Neural progenitor cell (in vitro differentiated cells): Measurements from ENCODE around the gene PDCD6IP. TPM values are rescaled to one million over a fixed set of nuclear protein-coding genes. Genes with fewer than 3 reads are reported as not detected.

Experiments
- DNase-seq: peaks from one replicate; pipeline ENCODE4 v3.0.0-alpha.2; 2016; ENCODE audit warnings: low spot score
- H2AFZ ChIP-seq: fragments of 200-600 bp; sonication (generic); replicated peaks from 2 replicates; pipeline ENCODE4 v1.6.1; 2016; ENCODE audit warnings: antibody characterized with exemption
- H3F3A ChIP-seq: fragments of 200-600 bp; sonication (generic); 2 replicates; pipeline ENCODE4 v1.6.1; 2016; ENCODE audit warnings: antibody characterized with exemption, low read depth
- H3K27ac ChIP-seq: fragments of 200-600 bp; sonication (generic); 2 replicates; pipeline ENCODE4 v1.5.1; 2016; ENCODE audit warnings: mild to moderate bottlenecking
- H3K27me3 ChIP-seq: fragments of 200-600 bp; sonication (generic); 2 replicates; pipeline ENCODE4 v1.6.1; 2016; ENCODE audit warnings: mild to moderate bottlenecking, moderate library complexity
- H3K36me3 ChIP-seq: fragments of 200-600 bp; sonication (generic); 2 replicates; pipeline ENCODE4 v1.5.1; 2016
- H3K4me1 ChIP-seq: fragments of 200-600 bp; sonication (generic); 2 replicates; pipeline ENCODE4 v1.6.1; 2016; ENCODE audit warnings: mixed run types
- H3K4me2 ChIP-seq: fragments of 200-600 bp; sonication (generic); 2 replicates; pipeline ENCODE4 v1.6.1; 2016
- H3K4me3 ChIP-seq: fragments of 200-600 bp; sonication (generic); 2 replicates; pipeline ENCODE4 v1.5.1; 2016
- H3K79me2 ChIP-seq: fragments of 200-600 bp; sonication (generic); 2 replicates; pipeline ENCODE4 v1.6.1; 2016; ENCODE audit warnings: low read depth
- H3K9ac ChIP-seq: fragments of 200-600 bp; sonication (generic); 2 replicates; pipeline ENCODE4 v1.6.1; 2016
- H3K9me3 ChIP-seq: fragments of 200-600 bp; sonication (generic); 2 replicates; pipeline ENCODE4 v1.5.1; 2016; ENCODE audit warnings: low read depth
- H4K20me1 ChIP-seq: fragments of 200-600 bp; sonication (generic); 2 replicates; pipeline ENCODE4 v1.6.1; 2016; ENCODE audit warnings: low read depth
- H3K27ac Mint-ChIP-seq: 3 replicates; pipeline ENCODE4 v1.8.0; 2021; ENCODE audit warnings: mixed read lengths
- H3K27me3 Mint-ChIP-seq: 2 replicates; pipeline ENCODE4 v1.8.0; 2022; ENCODE audit warnings: low read depth, mild to moderate bottlenecking, inconsistent platforms, moderate library complexity, mixed read lengths; ENCODE audit not compliant: insufficient read depth
- H3K36me3 Mint-ChIP-seq: 3 replicates; pipeline ENCODE4 v1.8.0; 2021; ENCODE audit warnings: mixed read lengths
- H3K4me1 Mint-ChIP-seq: 3 replicates; pipeline ENCODE4 v1.8.0; 2021; ENCODE audit warnings: mixed read lengths
- H3K4me3 Mint-ChIP-seq: 3 replicates; pipeline ENCODE4 v1.8.0; 2021; ENCODE audit warnings: mild to moderate bottlenecking, moderate library complexity, mixed read lengths
- H3K9me3 Mint-ChIP-seq: 3 replicates; pipeline ENCODE4 v1.8.0; 2020; ENCODE audit warnings: mixed read lengths
- CTCF ChIP-seq: fragments of 200-600 bp; sonication (generic); IDR thresholded peaks from 2 replicates; pipeline ENCODE4 v1.5.1; 2017; ENCODE audit warnings: antibody characterized with exemption, mild to moderate bottlenecking
- EZH2 ChIP-seq: fragments of 200-600 bp; sonication (generic); IDR thresholded peaks from 2 replicates; pipeline ENCODE4 v1.6.1; 2017; ENCODE audit warnings: antibody characterized with exemption, mild to moderate bottlenecking, moderate library complexity
- EZH2phosphoT487 ChIP-seq: fragments of 200-600 bp; sonication (generic); IDR thresholded peaks from 2 replicates; pipeline ENCODE4 v1.6.1; 2017; ENCODE audit warnings: antibody characterized with exemption
- total RNA-seq: library from RNA; depleted of rRNA; stranded (reverse); fragments of >200 nt; gene quantifications from 2 replicates; pipeline ENCODE4 v1.2.3, GENCODE V29; 2015; ENCODE audit warnings: low replicate concordance

Gene PDCD6IP
- total RNA-seq, 1 donor from 2014 or later, result 93.7 TPM

- no peak overlapping the region for H3K27ac ChIP-seq
- TF ChIP-seq EZH2phosphoT487 (no peak), EZH2 (no peak), CTCF (no peak)
- Mint-ChIP-seq H3K27me3 (no peaks in the 10 kb centered on the region), H3K9me3 (no peaks in the 10 kb centered on the region), H3K4me3 (no peak overlapping the region), H3K4me1 (no peaks in the 10 kb centered on the region), H3K36me3 (no peaks in the 10 kb centered on the region), H3K27ac (no peak overlapping the region)
- H3K36me3 ChIP-seq, result no peaks in the 10 kb centered on the region
- H3K27me3 ChIP-seq, result no peaks in the 10 kb centered on the region
- no peak for DNase-seq
- H3K9ac ChIP-seq, result no peak overlapping the region
- H3K79me2 ChIP-seq, result no peaks in the 10 kb centered on the region
- H3K4me3 ChIP-seq, result no peak overlapping the region
- no peaks in the 10 kb centered on the region for H3K9me3 ChIP-seq
- H3K4me2 ChIP-seq, result no peak overlapping the region
- no peaks in the 10 kb centered on the region for H3F3A ChIP-seq
- no peak overlapping the region for H2AFZ ChIP-seq
- H4K20me1 ChIP-seq, result no peaks in the 10 kb centered on the region
- no peaks in the 10 kb centered on the region for H3K4me1 ChIP-seq
Measured at GRCh38 chr3:33874815-33875214, 76.4 kb downstream of the PDCD6IP start.

GRCh38 chr3:33875680-33876079 lies 77.2 kb downstream of the PDCD6IP start:
- no peaks in the 10 kb centered on the region for H3K4me1 Mint-ChIP-seq
- H3K36me3 ChIP-seq, result no peaks in the 10 kb centered on the region
- no peak overlapping the region for H3K27ac Mint-ChIP-seq
- DNase-seq, result no peak
- no peaks in the 10 kb centered on the region for H3K27me3 ChIP-seq
- no peaks in the 10 kb centered on the region for H3K27me3 Mint-ChIP-seq
- no peaks in the 10 kb centered on the region for H3K9me3 ChIP-seq
- H3K4me2 ChIP-seq, result no peak overlapping the region
- no peak overlapping the region for H2AFZ ChIP-seq
- no peaks in the 10 kb centered on the region for H4K20me1 ChIP-seq
- H3K27ac ChIP-seq, result no peak overlapping the region
- H3K36me3 Mint-ChIP-seq, result no peaks in the 10 kb centered on the region
- TF ChIP-seq CTCF, result no peak
- TF ChIP-seq EZH2, result no peak
- TF ChIP-seq EZH2phosphoT487, result no peak
- H3K4me1 ChIP-seq, result no peaks in the 10 kb centered on the region
- no peak overlapping the region for H3K4me3 Mint-ChIP-seq
- no peak overlapping the region for H3K9ac ChIP-seq
- H3K9me3 Mint-ChIP-seq, result no peaks in the 10 kb centered on the region
- H3K4me3 ChIP-seq, result no peak overlapping the region
- H3K79me2 ChIP-seq, result no peaks in the 10 kb centered on the region
- no peaks in the 10 kb centered on the region for H3F3A ChIP-seq

- Histone ChIP-seq H3K27me3 (no peaks in the 10 kb centered on the region), H3K4me3 (no peak overlapping the region), H3K4me2 (no peak overlapping the region), H3K36me3 (no peaks in the 10 kb centered on the region), H3K4me1 (no peaks in the 10 kb centered on the region), H3K9me3 (no peaks in the 10 kb centered on the region), H3K27ac (no peak overlapping the region), H2AFZ (no peak overlapping the region), H3F3A (no peaks in the 10 kb centered on the region), H4K20me1 (no peaks in the 10 kb centered on the region), H3K79me2 (no peaks in the 10 kb centered on the region), H3K9ac (no peak overlapping the region)
- Mint-ChIP-seq H3K27me3 (no peaks in the 10 kb centered on the region), H3K27ac (no peak overlapping the region), H3K4me1 (no peaks in the 10 kb centered on the region), H3K4me3 (no peak overlapping the region), H3K36me3 (no peaks in the 10 kb centered on the region), H3K9me3 (no peaks in the 10 kb centered on the region)
- no peak for DNase-seq
- TF ChIP-seq EZH2, result no peak
- TF ChIP-seq CTCF, result no peak
- TF ChIP-seq EZH2phosphoT487, result no peak
Measured at GRCh38 chr3:33877187-33877586, 78.8 kb downstream of the PDCD6IP start.

- peaks cover 6% of the 10 kb centered on the region for H3K4me1 ChIP-seq
- H3K9ac ChIP-seq, result no peak overlapping the region
- Mint-ChIP-seq H3K27me3 (no peaks in the 10 kb centered on the region), H3K9me3 (no peaks in the 10 kb centered on the region), H3K27ac (no peak overlapping the region), H3K36me3 (no peaks in the 10 kb centered on the region), H3K4me1 (peaks cover 9% of the 10 kb centered on the region), H3K4me3 (no peak overlapping the region)
- no peaks in the 10 kb centered on the region for H3K27me3 ChIP-seq
- H3K4me2 ChIP-seq, result no peak overlapping the region
- H2AFZ ChIP-seq, result no peak overlapping the region
- H3K79me2 ChIP-seq, result no peaks in the 10 kb centered on the region
- TF ChIP-seq EZH2phosphoT487 (no peak), CTCF (no peak), EZH2 (no peak)
- H4K20me1 ChIP-seq, result no peaks in the 10 kb centered on the region
- no peak overlapping the region for H3K4me3 ChIP-seq
- no peaks in the 10 kb centered on the region for H3F3A ChIP-seq
- H3K9me3 ChIP-seq, result no peaks in the 10 kb centered on the region
- no peak overlapping the region for H3K27ac ChIP-seq
- no peaks in the 10 kb centered on the region for H3K36me3 ChIP-seq
- no peak for DNase-seq
Measured at GRCh38 chr3:33879540-33879939, 81.1 kb downstream of the PDCD6IP start.
